Stimulated activated CD8-positive, alpha-beta memory T cell treated with anti-CD3 and anti-CD28 coated beads, Interleukin-12 subunit alpha, Interleukin-12 subunit beta, amount 100 ng/mL, for 24 hours (primary cell): Measurements from ENCODE around the gene MYADM.
"Not testable (repeated sequence)": the region's sequence is repeated elsewhere in the genome, so short reads cannot be mapped to it uniquely, and the experiment has no call there.

Experiments
- DNase-seq: peaks from one replicate; pipeline ENCODE4 v3.0.0-alpha.2; 2020; ENCODE audit errors: extremely low read depth

Gene MYADM, protein sequence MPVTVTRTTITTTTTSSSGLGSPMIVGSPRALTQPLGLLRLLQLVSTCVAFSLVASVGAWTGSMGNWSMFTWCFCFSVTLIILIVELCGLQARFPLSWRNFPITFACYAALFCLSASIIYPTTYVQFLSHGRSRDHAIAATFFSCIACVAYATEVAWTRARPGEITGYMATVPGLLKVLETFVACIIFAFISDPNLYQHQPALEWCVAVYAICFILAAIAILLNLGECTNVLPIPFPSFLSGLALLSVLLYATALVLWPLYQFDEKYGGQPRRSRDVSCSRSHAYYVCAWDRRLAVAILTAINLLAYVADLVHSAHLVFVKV

DNA sequence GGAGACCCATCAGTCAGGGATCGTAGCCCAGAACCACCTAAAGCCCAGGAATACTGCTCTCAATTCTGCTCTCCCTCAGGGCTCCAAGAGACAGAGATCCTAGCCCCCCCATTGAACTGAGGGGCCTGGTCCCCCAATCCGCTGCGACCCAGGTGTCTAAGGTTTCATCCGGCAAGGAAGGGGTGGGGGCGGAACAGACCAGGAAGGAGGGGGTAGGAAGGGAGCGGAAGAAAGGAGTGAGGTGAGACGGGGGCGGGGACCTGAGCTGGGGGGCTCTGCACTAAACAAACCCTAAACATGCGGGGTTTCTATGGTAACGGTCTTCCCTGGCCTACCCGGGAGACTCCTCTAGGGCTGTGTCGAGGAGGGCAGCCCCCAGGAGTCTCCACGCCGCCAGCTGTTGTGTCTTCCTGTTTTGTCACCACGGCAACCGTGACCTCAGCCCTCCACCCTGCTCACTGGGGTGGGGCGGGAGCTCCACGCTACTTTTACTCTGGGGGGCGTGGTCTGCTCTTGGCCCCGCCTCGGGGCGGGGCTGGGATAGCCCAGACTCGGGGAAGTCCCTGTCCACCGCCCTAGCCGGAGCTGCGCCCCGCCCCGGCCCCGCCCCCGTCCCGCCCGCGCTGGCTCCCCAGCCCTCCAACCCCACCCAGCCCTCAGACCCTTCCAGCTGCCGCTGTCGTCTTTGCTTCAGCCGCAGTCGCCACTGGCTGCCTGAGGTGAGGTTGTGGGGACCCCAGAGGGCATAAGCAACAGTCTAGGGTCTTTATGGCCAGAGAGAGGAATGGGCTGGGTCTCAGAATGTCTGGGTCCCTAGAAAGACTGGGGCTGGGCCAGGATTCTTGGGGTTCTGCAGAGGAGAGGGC, at the start of gene MYADM:
Gene MYADM, plus strand, starts transcription at position 659 of the 866 bp plus-strand sequence. CDS start 5,647 bp downstream, outside the sequence.
- peak; percentile 93 for DNase-seq

DNA sequence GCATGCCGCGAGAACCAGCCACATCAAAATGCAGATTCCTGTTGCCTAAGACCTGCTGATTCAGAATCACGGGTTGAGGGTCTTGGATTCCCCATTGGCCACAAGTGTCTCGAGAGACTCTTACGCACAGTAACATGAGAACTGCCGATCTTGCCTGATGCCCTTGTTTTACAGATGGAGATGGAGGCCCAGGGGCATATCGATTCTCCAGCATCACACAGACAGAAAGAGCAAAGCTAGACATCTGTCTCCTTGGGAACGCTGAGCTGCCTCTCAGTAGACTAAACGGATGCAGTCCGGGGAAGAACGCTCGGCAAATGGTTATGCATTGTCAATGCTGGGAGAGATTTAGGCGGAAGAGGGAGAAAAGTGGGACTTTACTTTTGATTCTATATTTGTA, 48.9 kb upstream of the MYADM start:
- no peak for DNase-seq

DNA sequence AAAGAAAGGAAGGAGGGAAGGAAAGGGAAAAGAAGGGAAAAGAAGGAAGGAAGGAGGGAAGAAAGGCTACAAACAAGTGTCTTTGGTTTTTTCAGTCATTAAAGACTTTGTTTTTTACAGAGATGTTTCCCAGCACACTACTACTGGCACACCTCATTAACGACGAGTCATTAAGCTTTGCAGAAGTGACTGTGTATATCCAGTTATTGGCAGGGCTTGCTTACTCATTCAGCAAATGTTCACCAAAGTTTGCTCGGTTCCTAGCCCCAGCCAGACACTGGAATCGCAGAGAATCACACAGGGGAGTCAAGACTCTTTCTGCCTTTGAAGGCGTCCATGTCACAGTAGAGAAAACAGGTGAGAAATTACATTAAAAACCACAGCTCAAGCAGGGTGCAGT, 47.8 kb upstream of the MYADM start:
- no peak for DNase-seq

DNA sequence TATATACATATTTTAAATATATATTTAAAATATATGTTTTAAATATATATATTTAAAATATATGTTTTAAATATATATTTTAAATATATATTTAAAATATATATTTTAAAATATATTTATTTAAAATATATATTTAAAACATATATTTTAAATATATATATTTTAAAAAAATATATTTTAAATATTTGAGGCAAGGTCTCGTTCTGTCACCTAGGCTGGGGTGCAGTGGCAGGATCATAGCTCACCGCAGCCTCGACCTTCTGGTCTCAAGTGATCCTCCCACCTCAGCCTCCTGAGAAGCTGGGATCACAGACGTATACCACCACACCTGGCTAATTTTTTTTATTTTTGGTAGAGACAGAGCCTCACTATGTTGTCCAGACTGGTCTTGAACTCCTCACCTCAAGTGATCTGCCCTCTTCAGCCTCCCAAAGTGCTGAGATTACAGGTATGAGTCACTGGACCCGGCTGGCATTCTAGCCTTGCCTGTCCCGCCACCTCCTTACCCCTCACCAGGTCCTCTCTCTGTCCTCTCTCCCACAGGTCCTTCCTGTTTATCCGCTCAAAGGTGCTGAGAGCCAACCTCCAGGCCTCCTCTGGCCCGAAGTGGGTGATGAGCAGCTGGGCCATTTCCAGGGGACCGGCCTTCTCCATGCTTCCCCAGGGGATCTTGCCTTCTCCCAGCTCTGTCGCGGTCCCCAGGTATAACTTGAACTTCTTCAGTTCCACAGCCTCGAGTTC, 44.1 kb upstream of the MYADM start:
- no peak for DNase-seq

DNA sequence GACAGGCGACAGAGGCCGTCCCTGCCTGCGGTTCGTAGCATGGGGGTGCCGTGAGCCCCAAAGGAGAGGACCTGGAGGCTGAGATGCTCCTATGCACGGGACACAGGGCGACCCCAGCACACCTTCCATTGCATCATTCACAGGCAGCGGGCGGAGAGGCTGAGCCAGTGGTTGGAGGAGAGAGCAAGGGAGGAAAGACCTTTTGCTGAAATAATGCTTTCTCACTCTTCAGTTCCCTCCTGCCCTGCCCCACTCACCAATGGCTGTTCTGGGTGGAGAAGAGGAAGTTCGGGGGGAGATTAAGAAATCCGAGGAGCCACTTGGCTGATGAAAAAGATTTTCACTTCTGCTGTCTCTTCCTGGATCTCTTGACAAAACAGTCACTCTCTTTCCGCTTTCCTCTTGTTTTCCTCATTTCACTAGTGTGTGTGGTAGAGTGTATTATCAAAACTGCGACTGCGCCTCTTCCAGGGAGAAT, 43.5 kb upstream of the MYADM start, which contains the start of gene NLRP12:
Gene NLRP12, minus strand, starts transcription at position 181 of the 478 bp plus-strand sequence. Its CDS starts 140 bp downstream, at position 41.
- no peak for DNase-seq

DNA sequence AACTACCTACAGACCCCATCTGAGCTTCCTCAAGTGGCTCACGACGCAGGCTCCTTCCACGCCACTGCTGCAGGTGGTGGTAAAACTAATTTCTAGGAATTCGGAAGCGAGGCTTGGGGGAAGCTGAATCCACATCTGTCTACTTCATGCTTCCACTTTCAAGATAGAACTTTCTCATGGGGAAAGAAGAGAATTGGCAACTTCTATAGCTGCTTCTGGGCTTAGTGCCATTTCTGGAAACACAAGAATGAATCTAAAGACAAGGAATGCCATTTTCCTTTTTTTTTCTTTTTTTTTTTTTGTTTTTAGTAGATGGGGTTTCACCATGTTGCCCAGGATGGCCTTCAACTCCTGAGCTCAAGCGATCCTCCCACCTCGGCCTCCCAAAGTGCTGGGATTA, 40.8 kb upstream of the MYADM start:
- no peak for DNase-seq

DNA sequence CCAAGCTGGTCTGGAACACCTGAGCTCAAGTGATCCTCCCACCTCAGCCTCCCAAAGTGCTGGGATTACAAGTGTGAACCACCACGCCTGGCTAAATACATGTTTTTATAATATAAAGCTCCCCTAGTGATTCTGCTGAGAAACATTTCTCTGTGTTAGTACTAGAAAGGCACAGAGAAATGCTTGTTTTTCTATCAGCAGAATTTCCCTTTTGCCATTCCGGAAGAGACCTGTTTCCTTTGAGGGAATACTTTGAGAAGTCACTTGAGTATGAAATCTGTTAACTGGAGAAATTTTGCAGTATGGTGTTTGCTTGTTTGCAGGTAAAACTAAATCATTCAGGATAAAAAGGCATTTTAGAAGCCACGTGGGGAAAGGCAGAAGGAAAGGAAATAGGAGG, 39.2 kb upstream of the MYADM start:
- DNase-seq: no peak

DNA sequence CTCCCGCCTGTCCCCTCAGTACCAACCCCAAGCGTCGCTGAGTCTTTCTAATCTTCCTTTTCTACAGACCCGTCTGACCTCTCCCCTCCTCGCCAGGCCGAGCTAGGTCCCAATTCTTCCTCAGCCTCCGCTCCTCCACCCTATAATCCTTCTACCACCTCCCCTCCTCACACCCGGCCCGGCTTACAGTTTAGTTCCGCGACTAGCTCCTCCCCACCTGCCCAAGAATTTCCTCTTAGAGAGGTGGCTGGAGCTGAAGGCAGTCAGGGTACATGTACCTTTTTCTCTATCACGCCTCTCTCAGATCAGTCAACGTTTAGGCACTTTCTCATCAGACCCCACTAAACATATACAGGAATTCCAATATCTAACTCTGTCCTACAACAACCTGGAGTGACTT, 34.8 kb upstream of the MYADM start:
- not testable (repeated sequence) for DNase-seq

DNA sequence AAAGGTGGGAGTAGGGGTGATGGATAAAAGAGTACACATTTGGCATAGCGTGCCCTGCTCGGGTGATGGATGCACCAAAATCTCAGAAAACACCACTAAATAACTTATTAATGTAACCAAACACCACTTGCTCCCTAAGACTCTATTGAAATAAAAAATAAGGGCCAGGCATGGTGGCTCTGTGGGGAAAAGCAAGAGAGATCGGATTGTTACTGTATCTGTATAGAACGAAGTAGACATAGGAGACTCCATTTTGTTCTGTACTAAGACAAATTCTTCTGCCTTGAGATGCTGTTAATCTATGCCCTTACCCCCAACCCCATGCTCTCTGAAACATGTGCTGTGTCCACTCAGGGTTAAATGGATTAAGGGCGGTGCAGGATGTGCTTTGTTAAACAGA, 29.2 kb upstream of the MYADM start:
- DNase-seq: not testable (repeated sequence)

DNA sequence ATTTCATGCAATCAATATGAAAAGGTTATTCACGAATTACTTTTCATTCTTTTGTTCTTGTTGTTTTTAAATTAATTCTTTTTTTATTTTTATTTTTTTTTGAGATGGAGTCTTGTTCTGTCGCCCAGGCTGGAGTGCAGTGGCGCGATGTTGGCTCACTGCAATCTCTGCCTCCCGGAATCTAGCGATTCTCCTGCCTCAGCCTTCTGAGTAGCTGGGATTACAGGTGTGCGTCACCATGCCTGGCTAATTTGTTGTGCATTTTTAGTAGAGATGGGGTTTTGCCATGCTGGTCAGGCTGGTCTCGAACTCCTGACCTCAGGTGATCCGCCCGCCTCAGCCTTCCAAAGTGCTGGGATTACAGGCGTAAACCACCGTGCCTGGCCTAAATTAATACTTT, 27.4 kb upstream of the MYADM start:
- not testable (repeated sequence) for DNase-seq

DNA sequence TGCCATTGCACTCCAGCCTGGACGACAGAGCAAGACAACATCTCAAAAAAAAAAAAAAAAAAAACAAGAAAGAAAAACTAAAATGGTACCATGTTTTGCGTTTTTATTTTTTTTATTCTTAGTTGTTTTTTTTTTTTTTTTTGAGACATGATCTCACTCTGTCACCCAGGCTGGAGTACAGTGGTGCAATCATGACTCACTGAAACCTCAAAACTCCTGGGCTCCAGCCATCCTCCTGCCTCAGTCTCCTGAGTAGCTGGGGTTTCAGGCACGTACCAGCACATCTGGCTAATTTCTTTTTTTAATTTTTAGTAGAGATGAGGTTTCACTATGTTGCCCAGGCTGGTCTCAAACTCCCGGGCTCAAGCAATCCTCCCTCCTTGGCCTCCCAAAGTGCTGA, 26.8 kb upstream of the MYADM start:
- not testable (repeated sequence) for DNase-seq

DNA sequence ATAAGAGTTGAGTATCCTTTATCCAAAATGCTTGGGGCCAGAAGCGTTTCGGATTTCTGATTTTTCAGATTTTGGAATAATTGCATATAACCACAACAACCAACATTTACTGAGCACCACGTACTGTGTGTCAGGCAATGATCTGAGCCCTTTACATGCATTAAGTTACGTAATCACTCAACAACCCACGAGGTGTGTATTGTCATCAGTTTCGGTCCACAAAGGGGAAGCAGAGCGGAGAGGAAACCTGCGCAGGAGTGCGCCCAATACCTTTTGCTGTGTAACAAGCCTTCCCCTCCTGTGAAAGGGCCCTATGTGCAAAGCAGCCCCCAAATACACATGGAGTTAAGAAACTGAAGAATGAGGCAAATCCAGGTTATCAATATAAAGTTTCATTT, 22.8 kb upstream of the MYADM start:
- no peak for DNase-seq

DNA sequence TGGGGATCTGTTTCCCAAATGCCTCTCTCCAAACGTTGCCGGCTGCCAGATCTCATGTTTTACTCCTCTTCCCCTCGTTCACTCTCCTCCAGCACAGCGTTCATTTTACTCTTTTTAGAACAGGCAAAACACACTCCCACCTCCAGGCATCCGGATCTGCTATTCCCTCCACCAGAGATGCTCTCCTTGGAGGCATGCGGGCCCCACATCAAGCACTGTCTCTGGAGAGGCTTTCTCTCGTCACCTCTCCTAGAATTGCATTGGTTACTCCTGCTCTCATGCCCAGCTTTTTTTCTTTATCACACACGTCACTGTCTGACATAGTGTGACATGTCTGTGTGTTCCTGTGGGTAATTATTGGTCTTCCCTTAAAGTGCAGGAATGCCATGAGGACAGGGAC, 20.1 kb upstream of the MYADM start:
- DNase-seq: no peak

DNA sequence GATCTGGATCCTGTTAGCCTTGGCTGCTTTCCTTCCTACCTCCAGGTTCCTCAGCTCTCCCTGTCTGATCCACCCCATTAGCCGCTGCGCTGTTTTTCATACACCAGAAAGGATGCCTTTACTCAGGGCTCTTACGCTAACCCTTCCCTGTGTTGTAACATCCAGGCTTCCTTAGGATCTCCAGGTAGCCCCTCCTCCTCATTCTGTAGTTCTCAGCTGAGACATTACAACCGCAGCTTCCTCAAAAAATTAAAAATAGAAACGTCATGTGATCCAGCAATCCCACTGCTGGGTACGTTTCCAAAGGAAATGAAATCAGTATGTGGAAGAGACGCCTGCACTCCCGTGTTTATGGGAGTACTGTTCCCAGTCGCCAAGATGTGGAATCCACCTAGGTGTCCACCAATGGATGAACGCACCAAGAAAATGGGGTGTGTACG, 18.4 kb upstream of the MYADM start:
- DNase-seq: no peak

DNA sequence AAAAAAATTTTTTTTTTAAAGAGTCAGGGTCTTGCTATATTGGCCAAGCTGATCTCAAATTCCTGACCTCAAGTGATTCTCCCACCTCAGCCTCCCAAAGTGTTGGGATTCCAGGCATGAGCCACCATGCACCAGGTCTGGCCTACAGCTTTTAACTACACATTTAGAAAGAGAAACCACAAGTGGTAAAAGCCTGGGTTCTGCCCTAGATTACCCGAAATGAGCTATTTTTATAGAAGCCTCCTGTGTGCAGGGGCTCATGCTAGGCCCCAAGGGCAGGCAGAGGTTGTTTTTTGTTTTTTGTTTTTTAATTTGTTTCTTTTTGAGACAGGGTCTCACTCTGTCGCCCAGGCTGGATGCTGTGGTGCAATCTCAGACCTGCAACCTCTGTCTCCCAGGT, 14.0 kb upstream of the MYADM start:
- DNase-seq: no peak

DNA sequence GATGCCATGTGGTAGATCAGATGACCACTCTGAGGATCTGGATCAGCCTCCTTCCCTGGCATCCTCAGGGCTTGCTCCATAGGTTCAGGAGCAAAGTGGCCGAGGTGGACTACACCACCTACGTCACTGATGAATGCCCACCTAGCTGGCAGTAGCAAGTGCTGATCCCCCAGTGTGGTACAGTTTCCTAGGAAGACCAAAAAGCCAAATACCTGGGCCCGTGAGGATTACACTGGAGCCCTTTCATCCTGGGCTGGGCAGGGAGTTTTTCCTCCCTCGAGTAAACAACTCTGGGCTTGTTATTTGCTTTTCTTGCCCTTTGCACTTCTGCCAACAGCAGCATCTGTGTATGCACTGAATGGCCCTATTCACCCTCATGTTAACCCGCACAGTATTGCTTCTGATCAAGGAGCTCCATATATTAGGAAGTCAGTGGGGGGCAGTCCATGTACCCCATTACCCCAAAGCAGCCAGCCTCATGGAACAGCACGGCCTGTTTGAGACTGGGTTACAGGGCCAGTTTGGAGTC, 3.3 kb upstream of the MYADM start:
- DNase-seq: no peak

DNA sequence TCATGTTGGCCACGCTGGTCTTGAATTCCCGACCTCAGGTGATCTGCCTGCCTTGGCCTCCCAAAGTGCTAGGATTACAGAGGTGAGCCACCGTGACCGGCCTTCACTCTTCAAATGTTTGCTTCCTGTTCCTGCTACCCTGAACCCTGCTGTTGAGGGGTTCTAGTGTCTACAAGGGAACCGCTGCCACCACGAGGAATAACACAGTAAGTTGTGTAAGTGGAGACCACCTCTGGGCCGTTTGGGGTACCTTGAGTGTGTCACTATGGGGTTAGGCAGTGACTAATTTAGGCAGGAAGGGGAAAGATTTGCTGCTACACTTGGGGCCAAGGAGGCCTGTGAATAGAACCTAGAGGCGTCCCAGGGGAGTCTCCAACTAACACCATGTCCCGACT, 2.2 kb upstream of the MYADM start:
- no peak for DNase-seq

DNA sequence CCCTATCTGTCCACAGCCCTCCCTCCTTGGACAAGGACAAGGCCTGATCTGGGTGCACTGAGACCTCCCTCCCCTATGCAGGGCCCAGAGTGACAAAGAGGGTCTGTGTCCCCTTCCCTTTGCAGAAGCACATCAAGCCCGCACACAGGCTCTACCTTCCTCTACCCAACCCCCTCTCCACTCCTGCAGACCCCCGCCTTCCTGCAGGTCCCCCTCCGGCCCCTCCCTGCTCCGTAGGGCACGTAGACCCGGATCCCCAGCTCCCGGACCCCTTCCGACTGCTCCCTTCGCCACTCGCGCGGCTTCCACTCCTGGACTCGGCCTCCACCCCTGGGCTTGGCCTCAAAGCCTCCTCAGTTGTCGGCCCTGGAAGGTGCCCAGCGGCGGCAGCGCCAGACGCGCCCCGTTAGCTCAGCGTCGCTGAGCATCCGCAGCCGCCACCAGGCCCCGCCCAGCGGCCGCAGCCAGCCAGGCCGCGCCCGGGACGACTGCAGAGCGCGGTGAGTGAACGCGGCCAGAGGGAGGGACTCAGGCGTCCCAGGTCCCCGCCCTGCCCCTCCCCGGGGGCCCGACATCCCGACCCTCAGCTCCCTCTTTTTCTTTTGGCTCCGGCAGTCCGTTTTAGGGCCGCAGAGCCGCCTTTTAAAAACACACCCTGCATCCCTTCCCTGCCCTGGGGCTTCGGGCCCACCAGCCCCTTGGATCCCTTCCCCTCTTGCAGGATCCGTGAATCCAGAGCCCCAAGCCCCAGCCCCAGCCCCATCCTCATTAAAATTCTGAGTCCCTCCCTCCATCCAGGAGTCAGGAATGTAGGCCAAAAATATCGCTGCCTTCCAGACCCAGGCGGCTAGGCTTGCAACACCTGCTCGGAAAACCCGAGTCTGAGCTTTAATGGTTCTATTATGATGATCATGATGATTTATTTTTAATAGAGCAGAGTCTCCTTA, 1.5 kb upstream of the MYADM start:
- no peak for DNase-seq

DNA sequence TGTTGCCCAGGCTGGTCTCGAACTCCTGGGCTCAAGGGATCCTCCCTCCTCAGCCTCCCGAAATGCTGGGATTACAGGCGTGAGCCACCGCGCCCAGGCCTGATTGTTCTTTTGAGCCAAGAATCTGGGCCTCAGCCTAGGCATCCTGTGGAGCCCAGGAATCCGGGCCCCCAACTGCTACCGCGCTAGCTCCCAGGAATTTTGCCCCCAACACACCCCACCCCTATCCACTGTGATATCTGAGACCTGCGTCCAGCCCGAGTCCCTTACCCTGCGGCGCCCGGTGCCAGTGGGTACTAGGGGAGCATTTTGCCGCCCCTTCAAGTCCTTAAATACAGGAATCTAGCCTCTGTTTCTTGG, 838 bp upstream of the MYADM start:
- DNase-seq: no peak

DNA sequence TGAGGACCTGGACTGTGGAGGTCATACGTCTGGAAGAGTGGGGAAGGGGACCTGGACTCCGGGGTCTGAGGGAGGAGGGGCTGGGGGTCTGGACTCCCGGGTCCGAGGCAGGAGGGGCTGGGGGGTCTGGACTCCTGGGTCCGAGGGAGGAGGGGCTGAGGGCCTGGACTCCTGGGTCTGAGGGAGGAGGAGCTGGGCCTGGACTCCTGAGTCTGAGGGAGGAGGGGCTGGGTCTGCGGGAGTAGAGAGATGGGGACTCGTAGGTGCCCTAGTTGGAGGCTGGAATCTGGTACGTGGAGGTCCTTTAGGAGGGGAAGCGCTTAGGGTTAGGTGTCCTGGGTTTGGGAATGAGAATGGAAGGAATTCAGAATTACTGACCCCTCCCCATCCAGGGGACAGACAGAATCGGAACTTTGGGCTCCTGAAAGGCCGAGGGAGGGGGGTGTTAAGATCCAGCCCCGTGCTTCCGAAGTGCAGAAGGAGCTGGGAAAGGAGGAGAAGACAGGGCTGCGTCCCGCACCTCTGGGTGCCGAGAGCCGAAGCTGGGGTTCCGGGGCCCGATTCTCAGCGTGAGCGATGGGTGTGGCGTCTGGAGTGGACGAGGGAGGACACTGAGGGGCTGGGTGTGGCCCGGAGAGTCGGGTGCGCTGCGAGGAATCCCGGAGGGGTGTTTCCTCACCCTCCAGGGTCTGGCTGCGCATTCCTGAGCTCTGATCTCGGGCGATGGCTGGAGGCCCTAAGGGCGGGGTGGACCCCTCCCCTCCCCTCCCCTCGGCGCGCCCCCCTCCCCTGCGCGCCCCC, 608 bp downstream of the MYADM start:
- DNase-seq: no peak
